Naive B cell (primary cell): Measurements from ENCODE around the gene GRM1. TPM values are rescaled to one million over a fixed set of nuclear protein-coding genes. Genes with fewer than 3 reads are reported as not detected.

Source experiments
- ATAC-seq, 2 donors: fragments of 150-1000 bp; cut with Tn5 transposase; 2 replicates each; pipeline ENCODE4 v1.10.0; 2021; ENCODE audit warnings: low read depth in 2 of 2, mild to moderate bottlenecking in 2 of 2, moderate library complexity in 2 of 2
- DNase-seq: peaks from one replicate; pipeline ENCODE4 v3.0.0; 2022
- H3K27ac Mint-ChIP-seq, 6 donors: one replicate each; pipeline ENCODE4 v1.8.0; 2020 to 2022; ENCODE audit warnings: mild to moderate bottlenecking in 6 of 6, mixed read lengths in 6 of 6, moderate library complexity in 5 of 6, inconsistent platforms in 2 of 6
- H3K27me3 Mint-ChIP-seq, 3 donors: one replicate each; pipeline ENCODE4 v1.8.0; 2021 to 2022; ENCODE audit warnings: mixed read lengths in 3 of 3, mild to moderate bottlenecking in 1 of 3
- H3K36me3 Mint-ChIP-seq, 2 donors: one replicate each; pipeline ENCODE4 v1.8.0; 2020 to 2022; ENCODE audit warnings: mixed read lengths in 2 of 2, inconsistent platforms in 1 of 2, mild to moderate bottlenecking in 1 of 2
- H3K4me1 Mint-ChIP-seq, 3 donors: one replicate each; pipeline ENCODE4 v1.8.0; 2020 to 2022; ENCODE audit warnings: mixed read lengths in 3 of 3, inconsistent platforms in 1 of 3, mild to moderate bottlenecking in 1 of 3, moderate library complexity in 1 of 3
- H3K4me3 Mint-ChIP-seq, 8 donors: one replicate each; pipeline ENCODE4 v1.8.0; 2020 to 2022; ENCODE audit warnings: mild to moderate bottlenecking in 8 of 8, mixed read lengths in 8 of 8, moderate library complexity in 8 of 8, inconsistent platforms in 2 of 8
- H3K9me3 Mint-ChIP-seq, 7 donors: one replicate each; pipeline ENCODE4 v1.8.0; 2020 to 2022; ENCODE audit warnings: mixed read lengths in 7 of 7, mild to moderate bottlenecking in 5 of 7, inconsistent platforms in 2 of 7, moderate library complexity in 1 of 7
- polyA plus RNA-seq, 6 donors: library from polyadenylated mRNA; unstranded; fragments of 300-500 nt; fragmentation: Illumina TruSeq; gene quantifications; one replicate each; pipeline ENCODE4 v1.2.3, GENCODE V29; 2021; ENCODE audit warnings: low read depth in 6 of 6

GRM1 gene
- polyA plus RNA-seq, 6 donors from 2014 or later: not detected

DNA sequence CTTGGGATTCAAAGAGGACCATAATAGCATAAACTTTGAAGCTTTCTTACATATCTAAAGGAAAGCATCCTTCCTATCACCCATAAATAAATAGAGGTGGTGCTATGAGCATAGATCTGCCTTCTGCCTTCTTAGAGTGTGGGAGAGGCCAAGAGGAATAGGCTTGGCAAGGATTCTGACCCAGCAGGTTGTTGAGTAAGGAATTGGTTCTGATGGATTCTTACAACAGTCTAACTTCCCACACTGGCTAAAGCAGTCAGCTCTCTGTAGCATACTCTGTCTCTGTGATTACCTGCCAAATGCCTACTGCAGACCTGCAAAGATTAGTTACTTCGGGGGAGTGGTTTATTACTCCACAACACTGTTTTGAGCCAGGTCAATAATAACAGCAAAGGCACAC lies 316.7 kb downstream of the GRM1 start:
- H3K4me1 Mint-ChIP-seq: no peaks in the 10 kb centered on the region
- H3K4me3 Mint-ChIP-seq: no peak overlapping the region
- no peaks in the 10 kb centered on the region for H3K36me3 Mint-ChIP-seq

DNA sequence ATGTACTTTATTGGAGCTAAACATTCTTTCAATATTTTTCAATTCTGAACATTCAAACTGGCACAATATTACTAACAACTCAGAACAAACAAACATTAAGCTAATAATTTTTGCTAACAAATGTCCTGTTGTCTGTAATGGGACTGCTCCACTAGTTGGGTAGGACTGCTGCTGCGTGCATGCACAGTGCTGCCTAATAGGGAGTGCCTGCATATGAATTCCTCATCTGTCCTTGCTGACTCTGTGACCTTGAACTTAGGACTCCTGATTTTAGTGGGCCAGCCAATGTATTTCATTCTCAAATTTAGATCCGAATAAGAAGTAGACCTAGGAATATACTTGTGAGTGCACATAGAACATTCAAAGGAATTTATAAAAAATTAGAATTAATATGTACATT lies 318.2 kb downstream of the GRM1 start:
- H3K4me3 Mint-ChIP-seq: no peak overlapping the region
- H3K9me3 Mint-ChIP-seq: peaks cover 0 to 3% (median 0%) of the 10 kb centered on the region in 7 donors
- no peaks in the 10 kb centered on the region for H3K36me3 Mint-ChIP-seq
- H3K4me1 Mint-ChIP-seq: no peaks in the 10 kb centered on the region
- H3K27ac Mint-ChIP-seq: no peak overlapping the region
- ATAC-seq (no peak), DNase-seq (no peak)
- no peaks in the 10 kb centered on the region for H3K27me3 Mint-ChIP-seq

More for the DNA sequence above, 316.7 kb downstream of the GRM1 start:
- ATAC-seq (no peak), DNase-seq (no peak)
- Mint-ChIP-seq H3K27me3 (no peaks in the 10 kb centered on the region), H3K27ac (no peak overlapping the region), H3K9me3 (peaks cover 0 to 3% (median 0%) of the 10 kb centered on the region in 7 donors)

DNA sequence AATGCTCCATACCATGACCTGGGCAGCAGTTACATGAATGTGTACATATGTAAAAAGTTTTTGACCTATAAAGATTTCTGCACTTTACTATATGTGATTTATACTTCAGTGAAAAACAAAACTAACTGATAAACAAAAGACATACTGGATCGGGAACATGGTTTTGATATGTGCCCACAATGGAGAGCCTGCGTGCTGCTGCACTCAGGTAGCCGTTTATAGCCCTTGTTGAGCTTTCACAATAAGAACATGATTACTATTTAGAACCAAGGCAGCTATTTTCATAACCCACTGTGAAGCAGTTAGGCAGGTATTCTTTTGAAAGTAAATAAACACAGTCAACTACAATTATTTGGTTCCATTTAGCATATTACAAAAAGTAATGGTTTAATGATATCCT lies 318.8 kb downstream of the GRM1 start:
- H3K27ac Mint-ChIP-seq: no peak overlapping the region
- H3K9me3 Mint-ChIP-seq: peaks cover 0 to 3% (median 0%) of the 10 kb centered on the region in 7 donors
- H3K4me1 Mint-ChIP-seq: no peaks in the 10 kb centered on the region
- no peaks in the 10 kb centered on the region for H3K36me3 Mint-ChIP-seq
- DNase-seq (no peak), ATAC-seq (no peak)
- no peaks in the 10 kb centered on the region for H3K27me3 Mint-ChIP-seq
- no peak overlapping the region for H3K4me3 Mint-ChIP-seq

- Mint-ChIP-seq H3K27ac (no peak overlapping the region), H3K36me3 (no peaks in the 10 kb centered on the region), H3K9me3 (peaks cover 0 to 2% (median 0%) of the 10 kb centered on the region in 7 donors), H3K4me3 (no peak overlapping the region), H3K27me3 (no peaks in the 10 kb centered on the region), H3K4me1 (no peaks in the 10 kb centered on the region)
- no peak for ATAC-seq
- DNase-seq: no peak
Observed at GRCh38 chr6:146351018-146351417, 322.2 kb downstream of the GRM1 start.

DNA sequence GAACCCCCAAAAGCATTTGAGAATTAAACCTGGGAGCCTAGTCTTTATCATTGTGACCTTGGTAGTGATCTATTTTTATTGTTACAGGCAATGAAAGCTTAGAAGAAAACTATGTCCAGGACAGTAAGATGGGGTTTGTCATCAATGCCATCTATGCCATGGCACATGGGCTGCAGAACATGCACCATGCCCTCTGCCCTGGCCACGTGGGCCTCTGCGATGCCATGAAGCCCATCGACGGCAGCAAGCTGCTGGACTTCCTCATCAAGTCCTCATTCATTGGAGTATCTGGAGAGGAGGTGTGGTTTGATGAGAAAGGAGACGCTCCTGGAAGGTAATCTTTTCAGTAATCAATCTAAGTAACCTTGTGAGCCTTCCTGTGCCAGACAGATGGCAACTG lies 323.3 kb downstream of the GRM1 start:
- H3K36me3 Mint-ChIP-seq: no peaks in the 10 kb centered on the region
- no peaks in the 10 kb centered on the region for H3K4me1 Mint-ChIP-seq
- H3K27ac Mint-ChIP-seq: no peak overlapping the region
- no peaks in the 10 kb centered on the region for H3K27me3 Mint-ChIP-seq
- no peak for DNase-seq
- ATAC-seq: no peak
- peaks cover 0 to under 1% (median 0%) of the 10 kb centered on the region in 7 donors for H3K9me3 Mint-ChIP-seq
- no peak overlapping the region for H3K4me3 Mint-ChIP-seq

- no peaks in the 10 kb centered on the region for H3K4me1 Mint-ChIP-seq
- no peak for ATAC-seq
- peaks cover 0 to 4% (median 0%) of the 10 kb centered on the region in 7 donors for H3K9me3 Mint-ChIP-seq
- H3K36me3 Mint-ChIP-seq: no peaks in the 10 kb centered on the region
- no peak for DNase-seq
- no peaks in the 10 kb centered on the region for H3K27me3 Mint-ChIP-seq
- H3K27ac Mint-ChIP-seq: no peak overlapping the region
- H3K4me3 Mint-ChIP-seq: no peak overlapping the region
Observed at GRCh38 chr6:146354451-146354850, 325.6 kb downstream of the GRM1 start.

- Mint-ChIP-seq H3K4me3 (no peak overlapping the region), H3K27me3 (no peaks in the 10 kb centered on the region), H3K9me3 (peaks cover 0 to 4% (median 0%) of the 10 kb centered on the region in 7 donors), H3K27ac (no peak overlapping the region), H3K36me3 (no peaks in the 10 kb centered on the region), H3K4me1 (no peaks in the 10 kb centered on the region)
- no peak for DNase-seq
- ATAC-seq: no peak
Observed at GRCh38 chr6:146355521-146356100, 326.7 kb downstream of the GRM1 start.

GRCh38 chr6:146357578-146358430 lies 328.9 kb downstream of the GRM1 start:
- no peaks in the 10 kb centered on the region for H3K36me3 Mint-ChIP-seq
- ATAC-seq (no peak), DNase-seq (no peak)
- H3K4me1 Mint-ChIP-seq: no peaks in the 10 kb centered on the region
- peaks cover 0 to 4% (median 2%) of the 10 kb centered on the region in 7 donors for H3K9me3 Mint-ChIP-seq
- H3K27ac Mint-ChIP-seq: no peak overlapping the region
- H3K4me3 Mint-ChIP-seq: no peak overlapping the region
- H3K27me3 Mint-ChIP-seq: no peaks in the 10 kb centered on the region

- ATAC-seq: no peak
- Mint-ChIP-seq H3K4me3 (no peak overlapping the region), H3K27ac (no peak overlapping the region), H3K4me1 (no peaks in the 10 kb centered on the region), H3K27me3 (no peaks in the 10 kb centered on the region), H3K36me3 (no peaks in the 10 kb centered on the region), H3K9me3 (peaks cover 0 to 4% (median 2%) of the 10 kb centered on the region in 7 donors)
- DNase-seq: no peak
Observed at GRCh38 chr6:146358431-146359046, 329.7 kb downstream of the GRM1 start.

DNA sequence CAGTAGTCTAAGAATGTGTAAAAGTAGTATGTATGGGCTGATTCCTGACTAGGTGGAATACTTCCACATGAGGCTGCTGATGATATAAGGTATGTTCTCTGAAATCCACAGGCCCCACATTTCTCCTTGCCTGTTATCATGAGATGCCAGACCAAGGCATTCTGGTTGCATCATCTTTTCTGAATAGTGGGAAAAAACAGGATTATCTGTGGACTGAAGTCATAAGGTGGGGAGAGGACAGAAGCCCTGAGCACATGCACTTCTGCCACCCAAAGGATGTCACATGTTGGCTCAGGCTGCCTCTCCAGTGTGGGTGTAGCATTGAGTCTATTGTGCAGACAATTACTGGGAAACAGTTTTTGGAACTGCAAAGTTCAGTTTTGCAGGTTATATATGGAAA lies 330.3 kb downstream of the GRM1 start:
- DNase-seq: no peak
- Mint-ChIP-seq H3K4me1 (no peaks in the 10 kb centered on the region), H3K27ac (no peak overlapping the region), H3K9me3 (peaks cover 0 to 7% (median 2%) of the 10 kb centered on the region in 7 donors), H3K36me3 (no peaks in the 10 kb centered on the region), H3K4me3 (no peak overlapping the region), H3K27me3 (no peaks in the 10 kb centered on the region)
- no peak for ATAC-seq

DNA sequence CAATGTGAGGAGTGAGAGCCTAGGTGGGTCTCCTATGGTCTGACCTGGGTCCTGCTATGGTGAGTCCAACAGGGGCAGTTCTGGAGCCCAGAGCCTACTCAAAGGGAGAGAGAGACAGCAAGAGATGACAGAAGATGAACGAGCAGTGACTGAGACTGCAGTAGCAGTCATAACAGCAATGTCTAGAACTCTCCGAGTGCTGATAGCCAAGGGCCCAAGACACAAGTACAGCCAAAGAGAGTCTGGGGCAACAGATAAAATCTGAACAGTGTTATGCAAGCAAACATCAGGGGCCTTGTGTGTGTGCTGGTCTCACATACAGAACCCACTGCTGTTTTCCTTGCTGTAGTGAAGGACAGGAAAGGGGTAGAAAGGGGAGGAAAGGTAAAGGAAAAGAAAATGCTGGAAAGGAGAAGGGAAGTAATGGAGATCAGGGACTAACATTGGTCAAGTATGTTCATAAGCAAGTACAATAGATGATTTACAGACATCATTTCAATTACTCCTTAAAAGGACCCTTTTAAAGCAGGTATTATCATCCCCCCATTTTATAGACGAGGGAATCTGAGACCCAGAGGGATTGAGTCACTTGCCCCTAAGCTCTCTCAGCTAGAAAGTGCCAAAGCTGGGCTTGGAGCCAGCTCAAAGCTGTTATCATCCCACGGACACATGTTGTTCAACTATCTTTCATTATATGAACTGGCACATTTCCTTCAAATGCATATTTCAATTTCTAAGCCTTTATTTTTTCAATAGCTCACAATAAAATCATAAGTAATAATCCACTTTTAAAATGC lies 332.5 kb downstream of the GRM1 start:
- no peaks in the 10 kb centered on the region for H3K36me3 Mint-ChIP-seq

GRCh38 chr6:146363838-146364607 lies 335.2 kb downstream of the GRM1 start:
- no peaks in the 10 kb centered on the region for H3K36me3 Mint-ChIP-seq
- DNase-seq (no peak), ATAC-seq (no peak)
- peaks cover 0 to 7% (median 2%) of the 10 kb centered on the region in 7 donors for H3K9me3 Mint-ChIP-seq
- no peaks in the 10 kb centered on the region for H3K4me1 Mint-ChIP-seq
- no peak overlapping the region for H3K27ac Mint-ChIP-seq
- no peak overlapping the region for H3K4me3 Mint-ChIP-seq
- H3K27me3 Mint-ChIP-seq: no peaks in the 10 kb centered on the region

More for the DNA sequence above, 332.5 kb downstream of the GRM1 start:
- ATAC-seq (no peak), DNase-seq (no peak)
- Mint-ChIP-seq H3K4me3 (no peak overlapping the region), H3K27me3 (no peaks in the 10 kb centered on the region), H3K9me3 (peaks cover 0 to 7% (median 3%) of the 10 kb centered on the region in 7 donors), H3K4me1 (no peaks in the 10 kb centered on the region), H3K27ac (no peak overlapping the region)
